GM19324 (cell line): Measurements from ENCODE around the gene NPBWR2.
"Not testable (repeated sequence)": the region's sequence is repeated elsewhere in the genome, so short reads cannot be mapped to it uniquely, and the experiment has no call there.

Experiments used
- ATAC-seq: cut with Tn5 transposase; IDR thresholded peaks from one replicate; pipeline ENCODE4 v1.9.1; 2021; ENCODE audit warnings: mild to moderate bottlenecking, moderate library complexity; ENCODE audit not compliant: unreplicated experiment, low FRiP score

NPBWR2 gene

GRCh38 chr20:64119681-64120341 lies 12.4 kb upstream of the NPBWR2 start:
- no peak for ATAC-seq

GRCh38 chr20:64119301-64119680 lies 11.9 kb upstream of the NPBWR2 start:
- no peak for ATAC-seq

GRCh38 chr20:64117432-64117777 lies 10.0 kb upstream of the NPBWR2 start:
- ATAC-seq = not testable (repeated sequence)

GRCh38 chr20:64116541-64117431 lies 9.4 kb upstream of the NPBWR2 start:
- ATAC-seq = no peak

GRCh38 chr20:64116016-64116415 lies 8.7 kb upstream of the NPBWR2 start:
- no peak for ATAC-seq

- no peak for ATAC-seq
Observed at GRCh38 chr20:64115171-64115911, 8.0 kb upstream of the NPBWR2 start.

GRCh38 chr20:64114356-64114971 lies 7.1 kb upstream of the NPBWR2 start:
- ATAC-seq = no peak

- ATAC-seq = no peak
Observed at GRCh38 chr20:64113796-64114355, 6.5 kb upstream of the NPBWR2 start.

- no peak for ATAC-seq
Observed at GRCh38 chr20:64113444-64113775, 6.0 kb upstream of the NPBWR2 start.

- ATAC-seq = no peak
Observed at GRCh38 chr20:64112691-64113443, 5.5 kb upstream of the NPBWR2 start.

GRCh38 chr20:64111841-64112641 lies 4.7 kb upstream of the NPBWR2 start:
- no peak for ATAC-seq

- no peak for ATAC-seq
Observed at GRCh38 chr20:64110411-64111068, 3.2 kb upstream of the NPBWR2 start.

GRCh38 chr20:64109831-64110391 lies 2.5 kb upstream of the NPBWR2 start:
- no peak for ATAC-seq

GRCh38 chr20:64108731-64109681 lies 1.6 kb upstream of the NPBWR2 start:
- no peak for ATAC-seq

- no peak for ATAC-seq
Observed at GRCh38 chr20:64107736-64108457, 532 bp upstream of the NPBWR2 start.

GRCh38 chr20:64106435-64106961 lies 867 bp downstream of the NPBWR2 start:
- no peak for ATAC-seq
